GM23338 (cell line): Measurements from ENCODE around the gene DAAM2.

Experiments used
- CREB1 ChIP-seq: fragments of 250-450 bp; sonication (Bioruptor Pico); IDR thresholded peaks from 2 replicates; pipeline ENCODE4 v1.5.0; 2020; ENCODE audit warnings: low read depth, mild to moderate bottlenecking, moderate library complexity
- ETS1 ChIP-seq: IDR thresholded peaks from 2 replicates; pipeline ENCODE4 v1.6.1; 2016; ENCODE audit warnings: antibody characterized with exemption
- EZH2 ChIP-seq: fragments of 200-600 bp; sonication (generic); IDR thresholded peaks from one replicate; pipeline ENCODE4 v1.8.0; 2017; ENCODE audit warnings: antibody characterized with exemption, mild to moderate bottlenecking, low read depth; ENCODE audit not compliant: unreplicated experiment
- EZH2phosphoT487 ChIP-seq: fragments of 200-600 bp; sonication (generic); IDR thresholded peaks from one replicate; pipeline ENCODE4 v1.8.1; 2018; ENCODE audit warnings: antibody characterized with exemption; ENCODE audit not compliant: unreplicated experiment
- JUNB ChIP-seq: IDR thresholded peaks from one replicate; pipeline ENCODE4 v1.6.1; 2016; ENCODE audit warnings: antibody characterized with exemption; ENCODE audit not compliant: unreplicated experiment
- NANOG ChIP-seq: IDR thresholded peaks from 2 replicates; pipeline ENCODE4 v1.6.1; 2016; ENCODE audit warnings: antibody characterized with exemption, borderline replicate concordance
- POLR2AphosphoS5 ChIP-seq: IDR thresholded peaks from 2 replicates; pipeline ENCODE4 v1.6.1; 2016; ENCODE audit warnings: antibody characterized with exemption, low read depth
- STAT1 ChIP-seq: IDR thresholded peaks from one replicate; pipeline ENCODE4 v1.6.1; 2016; ENCODE audit warnings: antibody characterized with exemption; ENCODE audit not compliant: unreplicated experiment
- ZNF331 ChIP-seq: fragments of 250-450 bp; sonication (Bioruptor Pico); IDR thresholded peaks from 2 replicates; pipeline ENCODE4 v1.5.0; 2020; ENCODE audit warnings: low read depth, mild to moderate bottlenecking, moderate library complexity
- TF ChIP-seq, protein P1 (sequence below), 2 experiments: fragments of 200-600 bp in 1 of 2; sonication (generic) in 1 of 2; conservative IDR thresholded peaks; 2 replicates each; pipeline versions ENCODE4 v1.5.1 to v1.6.1; 2016 to 2017; ENCODE audit warnings: antibody characterized with exemption in 2 of 2, low read depth in 2 of 2, mild to moderate bottlenecking in 2 of 2, moderate library complexity in 1 of 2
- TF ChIP-seq, protein P2 (sequence below): IDR thresholded peaks from one replicate; pipeline ENCODE4 v1.6.1; 2018; ENCODE audit warnings: antibody characterized with exemption; ENCODE audit not compliant: unreplicated experiment

DNA sequence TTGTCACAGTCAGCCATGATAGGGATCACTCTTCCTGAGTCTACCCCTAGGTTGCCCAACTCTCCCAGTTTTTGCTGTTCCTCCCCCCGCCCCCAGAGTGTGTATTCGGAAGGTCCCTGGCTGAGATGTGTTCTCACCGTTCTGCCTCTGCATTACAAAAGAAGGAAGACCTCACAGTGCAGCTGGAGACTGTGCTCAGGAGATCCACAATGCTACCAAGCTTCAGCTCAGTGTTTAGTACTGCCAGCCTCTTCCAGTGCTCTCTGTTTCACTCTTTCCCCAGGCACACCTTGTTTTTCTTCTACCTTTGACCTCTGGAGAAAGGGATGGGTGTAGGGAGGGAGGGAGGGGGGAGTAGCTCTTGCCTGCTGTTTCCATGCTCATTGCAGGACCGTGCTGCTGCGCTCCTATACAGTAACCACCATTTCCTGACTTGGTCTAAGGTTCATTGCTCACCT lies 155.5 kb downstream of the DAAM2 start:
- TF ChIP-seq, protein P1, sequence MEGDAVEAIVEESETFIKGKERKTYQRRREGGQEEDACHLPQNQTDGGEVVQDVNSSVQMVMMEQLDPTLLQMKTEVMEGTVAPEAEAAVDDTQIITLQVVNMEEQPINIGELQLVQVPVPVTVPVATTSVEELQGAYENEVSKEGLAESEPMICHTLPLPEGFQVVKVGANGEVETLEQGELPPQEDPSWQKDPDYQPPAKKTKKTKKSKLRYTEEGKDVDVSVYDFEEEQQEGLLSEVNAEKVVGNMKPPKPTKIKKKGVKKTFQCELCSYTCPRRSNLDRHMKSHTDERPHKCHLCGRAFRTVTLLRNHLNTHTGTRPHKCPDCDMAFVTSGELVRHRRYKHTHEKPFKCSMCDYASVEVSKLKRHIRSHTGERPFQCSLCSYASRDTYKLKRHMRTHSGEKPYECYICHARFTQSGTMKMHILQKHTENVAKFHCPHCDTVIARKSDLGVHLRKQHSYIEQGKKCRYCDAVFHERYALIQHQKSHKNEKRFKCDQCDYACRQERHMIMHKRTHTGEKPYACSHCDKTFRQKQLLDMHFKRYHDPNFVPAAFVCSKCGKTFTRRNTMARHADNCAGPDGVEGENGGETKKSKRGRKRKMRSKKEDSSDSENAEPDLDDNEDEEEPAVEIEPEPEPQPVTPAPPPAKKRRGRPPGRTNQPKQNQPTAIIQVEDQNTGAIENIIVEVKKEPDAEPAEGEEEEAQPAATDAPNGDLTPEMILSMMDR (conservative IDR thresholded peaks at IDR 0.05; ENCODE audit: low read depth in 2 of 2), result no peak
- TF ChIP-seq EZH2 (no peak), NANOG (no peak), ZNF331 (CRISPR knock-in tag) (no peak), EZH2phosphoT487 (no peak), POLR2AphosphoS5 (no peak), CREB1 (no peak), ETS1 (no peak), JUNB (no peak), STAT1 (no peak)
- TF ChIP-seq, protein P2, sequence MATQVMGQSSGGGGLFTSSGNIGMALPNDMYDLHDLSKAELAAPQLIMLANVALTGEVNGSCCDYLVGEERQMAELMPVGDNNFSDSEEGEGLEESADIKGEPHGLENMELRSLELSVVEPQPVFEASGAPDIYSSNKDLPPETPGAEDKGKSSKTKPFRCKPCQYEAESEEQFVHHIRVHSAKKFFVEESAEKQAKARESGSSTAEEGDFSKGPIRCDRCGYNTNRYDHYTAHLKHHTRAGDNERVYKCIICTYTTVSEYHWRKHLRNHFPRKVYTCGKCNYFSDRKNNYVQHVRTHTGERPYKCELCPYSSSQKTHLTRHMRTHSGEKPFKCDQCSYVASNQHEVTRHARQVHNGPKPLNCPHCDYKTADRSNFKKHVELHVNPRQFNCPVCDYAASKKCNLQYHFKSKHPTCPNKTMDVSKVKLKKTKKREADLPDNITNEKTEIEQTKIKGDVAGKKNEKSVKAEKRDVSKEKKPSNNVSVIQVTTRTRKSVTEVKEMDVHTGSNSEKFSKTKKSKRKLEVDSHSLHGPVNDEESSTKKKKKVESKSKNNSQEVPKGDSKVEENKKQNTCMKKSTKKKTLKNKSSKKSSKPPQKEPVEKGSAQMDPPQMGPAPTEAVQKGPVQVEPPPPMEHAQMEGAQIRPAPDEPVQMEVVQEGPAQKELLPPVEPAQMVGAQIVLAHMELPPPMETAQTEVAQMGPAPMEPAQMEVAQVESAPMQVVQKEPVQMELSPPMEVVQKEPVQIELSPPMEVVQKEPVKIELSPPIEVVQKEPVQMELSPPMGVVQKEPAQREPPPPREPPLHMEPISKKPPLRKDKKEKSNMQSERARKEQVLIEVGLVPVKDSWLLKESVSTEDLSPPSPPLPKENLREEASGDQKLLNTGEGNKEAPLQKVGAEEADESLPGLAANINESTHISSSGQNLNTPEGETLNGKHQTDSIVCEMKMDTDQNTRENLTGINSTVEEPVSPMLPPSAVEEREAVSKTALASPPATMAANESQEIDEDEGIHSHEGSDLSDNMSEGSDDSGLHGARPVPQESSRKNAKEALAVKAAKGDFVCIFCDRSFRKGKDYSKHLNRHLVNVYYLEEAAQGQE, result no peak
